Activated CD4-positive, alpha-beta T cell treated with anti-CD3 and anti-CD28 coated beads for 36 hours (primary cell): ENCODE data around the gene C10orf71. TPM values are rescaled to one million over a fixed set of nuclear protein-coding genes. Genes with fewer than 3 reads are reported as not detected.

Source experiments
- ATAC-seq: fragments of 200-7000 bp; cut with Tn5 transposase; one replicate; pipeline ENCODE4 v1.10.0; 2021; ENCODE audit warnings: mild to moderate bottlenecking, moderate library complexity
- CTCF ChIA-PET: fragments of 350-600 bp; sonication (Branson Sonifier 250); formaldehyde crosslinking; loops from one replicate; lab custom pipeline; 2021; ENCODE audit warnings: antibody characterized with exemption; lab: Charles Lee
- POLR2A ChIA-PET: fragments of 350-600 bp; sonication (Branson Sonifier 250); formaldehyde crosslinking; loops from one replicate; lab custom pipeline; 2021; ENCODE audit warnings: antibody characterized with exemption, inconsistent platforms; lab: Charles Lee
- DNase-seq: peaks from one replicate; pipeline ENCODE4 v3.0.0-alpha.2; 2020
- H3K27ac Mint-ChIP-seq: one replicate; pipeline ENCODE4 v1.8.0; 2021; ENCODE audit warnings: mixed read lengths
- H3K27me3 Mint-ChIP-seq: one replicate; pipeline ENCODE4 v1.8.0; 2021; ENCODE audit warnings: mixed read lengths
- H3K36me3 Mint-ChIP-seq: one replicate; pipeline ENCODE4 v1.8.0; 2021; ENCODE audit warnings: low read depth, mixed read lengths
- H3K4me1 Mint-ChIP-seq: one replicate; pipeline ENCODE4 v1.8.0; 2021; ENCODE audit warnings: mixed read lengths
- H3K4me3 Mint-ChIP-seq: one replicate; pipeline ENCODE4 v1.8.0; 2021; ENCODE audit warnings: mild to moderate bottlenecking, moderate library complexity, mixed read lengths
- H3K9me3 Mint-ChIP-seq: one replicate; pipeline ENCODE4 v1.8.0; 2021; ENCODE audit warnings: low read depth, mixed read lengths
- intact Hi-C, 2 experiments: fragments of 100-400 bp; cut with DNase I in 1 of 2; cut with micrococcal nuclease in 1 of 2; formaldehyde crosslinking; loops; one replicate each; pipeline versions ENCODE4 v1.14.2 to v1.15.1; 2022 to 2024; cut with DNase I, micrococcal nuclease
- total RNA-seq, 2 experiments: library from RNA; stranded (reverse); gene quantifications; one replicate each; pipeline ENCODE4 v1.2.3, GENCODE V29; 2021

Gene C10orf71
- total RNA-seq, 2 experiments from 2014 or later, result not detected

- intact Hi-C loops, result no loop called here
- DNase-seq (no peak), ATAC-seq (no peak)
- Mint-ChIP-seq H3K9me3 (no peaks in the 10 kb centered on the region), H3K36me3 (no peaks in the 10 kb centered on the region), H3K4me1 (no peaks in the 10 kb centered on the region), H3K27ac (no peak overlapping the region), H3K27me3 (peaks cover 2% of the 10 kb centered on the region), H3K4me3 (no peak overlapping the region)
- ChIA-PET POLR2A (no interaction called here), CTCF (no interaction called here)
These were observed 2.1 kb upstream of the C10orf71 start for GRCh38 chr10:49296836-49297235.

GRCh38 chr10:49297818-49298670, 926 bp upstream of the C10orf71 start:
- ATAC-seq (no peak), DNase-seq (no peak)
- intact Hi-C loops, result no loop called here
- no peaks in the 10 kb centered on the region for H3K4me1 Mint-ChIP-seq
- no peak overlapping the region for H3K27ac Mint-ChIP-seq
- no peak overlapping the region for H3K4me3 Mint-ChIP-seq
- no peaks in the 10 kb centered on the region for H3K9me3 Mint-ChIP-seq
- ChIA-PET POLR2A (no interaction called here), CTCF (no interaction called here)
- no peaks in the 10 kb centered on the region for H3K27me3 Mint-ChIP-seq
- H3K36me3 Mint-ChIP-seq, result no peaks in the 10 kb centered on the region

GRCh38 chr10:49298671-49298982, 343 bp upstream of the C10orf71 start:
- CTCF ChIA-PET, result interaction anchor here (0.6 kb wide), 1 partner anchor 980 kb away, joined by 3 read pairs; no protein-coding TSS in a partner anchor
- Mint-ChIP-seq H3K4me1 (no peaks in the 10 kb centered on the region), H3K36me3 (no peaks in the 10 kb centered on the region)

GRCh38 chr10:49299816-49300139, 808 bp downstream of the C10orf71 start:
- DNase-seq (no peak), ATAC-seq (no peak)
- H3K9me3 Mint-ChIP-seq, result no peaks in the 10 kb centered on the region
- intact Hi-C loops, result no loop called here
- H3K4me1 Mint-ChIP-seq, result no peaks in the 10 kb centered on the region
- no peak overlapping the region for H3K27ac Mint-ChIP-seq
- POLR2A ChIA-PET, result no interaction called here
- no peak overlapping the region for H3K4me3 Mint-ChIP-seq
- H3K36me3 Mint-ChIP-seq, result no peaks in the 10 kb centered on the region
- CTCF ChIA-PET, result no interaction called here
- H3K27me3 Mint-ChIP-seq, result no peaks in the 10 kb centered on the region

More at GRCh38 chr10:49298671-49298982, 343 bp upstream of the C10orf71 start:
- intact Hi-C loops, result no loop called here
- ATAC-seq (no peak), DNase-seq (no peak)
- Mint-ChIP-seq H3K27me3 (no peaks in the 10 kb centered on the region), H3K4me3 (no peak overlapping the region), H3K9me3 (no peaks in the 10 kb centered on the region), H3K27ac (no peak overlapping the region)
- POLR2A ChIA-PET, result no interaction called here

GRCh38 chr10:49300140-49300974, 1.4 kb downstream of the C10orf71 start:
- Mint-ChIP-seq H3K4me3 (no peak overlapping the region), H3K4me1 (no peaks in the 10 kb centered on the region), H3K27me3 (no peaks in the 10 kb centered on the region), H3K9me3 (no peaks in the 10 kb centered on the region), H3K36me3 (no peaks in the 10 kb centered on the region), H3K27ac (no peak overlapping the region)
- no peak for DNase-seq
- no peak for ATAC-seq
- ChIA-PET CTCF (no interaction called here), POLR2A (no interaction called here)
- intact Hi-C loops, result no loop called here

GRCh38 chr10:49301302-49301701, 2.3 kb downstream of the C10orf71 start:
- ATAC-seq, result no peak
- no peak overlapping the region for H3K27ac Mint-ChIP-seq
- CTCF ChIA-PET, result no interaction called here
- no peaks in the 10 kb centered on the region for H3K9me3 Mint-ChIP-seq
- intact Hi-C loops, result no loop called here
- no peaks in the 10 kb centered on the region for H3K36me3 Mint-ChIP-seq
- POLR2A ChIA-PET, result no interaction called here
- no peaks in the 10 kb centered on the region for H3K4me1 Mint-ChIP-seq
- DNase-seq, result no peak
- no peak overlapping the region for H3K4me3 Mint-ChIP-seq
- H3K27me3 Mint-ChIP-seq, result no peaks in the 10 kb centered on the region

- Mint-ChIP-seq H3K9me3 (no peaks in the 10 kb centered on the region), H3K27ac (no peak overlapping the region), H3K4me1 (no peaks in the 10 kb centered on the region), H3K27me3 (no peaks in the 10 kb centered on the region), H3K36me3 (no peaks in the 10 kb centered on the region), H3K4me3 (no peak overlapping the region)
- intact Hi-C loops, result no loop called here
- POLR2A ChIA-PET, result no interaction called here
- CTCF ChIA-PET, result no interaction called here
- DNase-seq, result no peak
- no peak for ATAC-seq
These were observed 3.1 kb downstream of the C10orf71 start for GRCh38 chr10:49302088-49302487.

- Mint-ChIP-seq H3K4me1 (no peaks in the 10 kb centered on the region), H3K4me3 (no peak overlapping the region), H3K9me3 (no peaks in the 10 kb centered on the region), H3K27ac (no peak overlapping the region), H3K27me3 (no peaks in the 10 kb centered on the region), H3K36me3 (no peaks in the 10 kb centered on the region)
- ATAC-seq (no peak), DNase-seq (no peak)
- ChIA-PET CTCF (no interaction called here), POLR2A (no interaction called here)
- intact Hi-C loops, result no loop called here
These were observed 4.7 kb downstream of the C10orf71 start for GRCh38 chr10:49303711-49304110.

GRCh38 chr10:49304137-49304536, 5.2 kb downstream of the C10orf71 start:
- ChIA-PET CTCF (no interaction called here), POLR2A (no interaction called here)
- H3K27me3 Mint-ChIP-seq, result no peaks in the 10 kb centered on the region
- no peaks in the 10 kb centered on the region for H3K36me3 Mint-ChIP-seq
- H3K9me3 Mint-ChIP-seq, result no peaks in the 10 kb centered on the region
- no peak for DNase-seq
- no peak overlapping the region for H3K27ac Mint-ChIP-seq
- no peak overlapping the region for H3K4me3 Mint-ChIP-seq
- ATAC-seq, result no peak
- no peaks in the 10 kb centered on the region for H3K4me1 Mint-ChIP-seq
- intact Hi-C loops, result no loop called here

GRCh38 chr10:49307921-49308320, 9.0 kb downstream of the C10orf71 start:
- no peak overlapping the region for H3K4me3 Mint-ChIP-seq
- DNase-seq (no peak), ATAC-seq (no peak)
- POLR2A ChIA-PET, result no interaction called here
- H3K4me1 Mint-ChIP-seq, result peaks cover 19% of the 10 kb centered on the region
- H3K27me3 Mint-ChIP-seq, result no peaks in the 10 kb centered on the region
- intact Hi-C loops, result no loop called here
- CTCF ChIA-PET, result interaction anchor here (0.5 kb wide), 1 partner anchor 92 kb away, joined by 3 read pairs; no protein-coding TSS in a partner anchor
- no peak overlapping the region for H3K27ac Mint-ChIP-seq
- H3K9me3 Mint-ChIP-seq, result no peaks in the 10 kb centered on the region
- no peaks in the 10 kb centered on the region for H3K36me3 Mint-ChIP-seq

GRCh38 chr10:49308881-49309280, 9.9 kb downstream of the C10orf71 start:
- Mint-ChIP-seq H3K27ac (no peak overlapping the region), H3K4me1 (peaks cover 19% of the 10 kb centered on the region), H3K27me3 (no peaks in the 10 kb centered on the region), H3K4me3 (no peak overlapping the region), H3K9me3 (no peaks in the 10 kb centered on the region), H3K36me3 (no peaks in the 10 kb centered on the region)
- DNase-seq (no peak), ATAC-seq (no peak)
- ChIA-PET POLR2A (no interaction called here), CTCF (no interaction called here)
- intact Hi-C loops, result no loop called here
